NT2/D1 (cell line): ENCODE measurements around the gene HIGD2A.

Source experiments
- DNase-seq: peaks from one replicate; pipeline ENCODE4 v3.0.0-alpha.2; 2011; ENCODE audit warnings: low read depth, low spot score
- H3K27me3 ChIP-seq: 2 replicates; pipeline ENCODE4 v1.6.0; 2011; ENCODE audit warnings: mild to moderate bottlenecking; ENCODE audit not compliant: insufficient read length, insufficient read depth
- H3K36me3 ChIP-seq: 2 replicates; pipeline ENCODE4 v1.6.1; 2011; ENCODE audit warnings: mild to moderate bottlenecking, low read length, mixed read lengths; ENCODE audit not compliant: insufficient read depth, insufficient read length
- H3K4me1 ChIP-seq: 2 replicates; pipeline ENCODE4 v1.5.1; 2011; ENCODE audit not compliant: insufficient read depth, insufficient read length
- H3K4me3 ChIP-seq: 2 replicates; pipeline ENCODE4 v1.5.1; 2011; ENCODE audit warnings: low read depth; ENCODE audit not compliant: insufficient read length
- H3K9ac ChIP-seq: 2 replicates; pipeline ENCODE4 v1.6.0; 2011; ENCODE audit warnings: low read depth; ENCODE audit not compliant: insufficient read length
- H3K9me3 ChIP-seq: 2 replicates; pipeline ENCODE4 v1.5.1; 2011; ENCODE audit warnings: mild to moderate bottlenecking, low read length; ENCODE audit not compliant: insufficient read depth
- SUZ12 ChIP-seq: IDR thresholded peaks from 2 replicates; pipeline ENCODE4 v1.6.1; 2011; ENCODE audit not compliant: insufficient read length, insufficient read depth; ENCODE audit errors: extremely low read depth
- YY1 ChIP-seq: IDR thresholded peaks from 2 replicates; pipeline ENCODE4 v1.6.1; 2011; ENCODE audit not compliant: insufficient read length, insufficient read depth
- ZNF274 ChIP-seq: IDR thresholded peaks from 2 replicates; pipeline ENCODE4 v1.6.1; 2011; ENCODE audit warnings: mild to moderate bottlenecking, low read depth, low read length

The HIGD2A gene

DNA sequence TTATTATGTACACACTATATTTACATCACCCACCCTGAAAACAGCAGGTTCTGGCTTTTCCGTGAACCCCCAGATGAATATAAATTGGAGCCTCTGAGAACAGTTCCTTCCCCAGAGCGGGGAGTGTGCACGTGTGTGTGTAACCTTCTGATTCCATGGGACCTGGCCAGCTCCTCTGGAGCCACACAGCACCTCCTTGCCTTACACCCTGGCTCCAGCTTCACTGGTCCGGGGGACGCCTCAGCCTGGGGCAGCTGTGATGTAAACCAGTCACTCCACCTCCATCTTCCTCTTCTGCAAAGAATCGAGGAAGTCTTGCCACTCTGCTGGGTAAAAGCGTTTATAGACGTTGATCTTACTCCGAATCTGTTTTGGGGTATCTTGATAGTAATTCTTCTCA, 4.6 kb upstream of the HIGD2A start:
- H3K36me3 ChIP-seq = peaks cover 66% of the 10 kb centered on the region
- no peak overlapping the region for H3K4me3 ChIP-seq
- TF ChIP-seq ZNF274 = no peak
- no peak for TF ChIP-seq SUZ12
- TF ChIP-seq YY1 = no peak
- no peak for DNase-seq
- H3K9me3 ChIP-seq = no peaks in the 10 kb centered on the region
- H3K9ac ChIP-seq = no peak overlapping the region
- H3K4me1 ChIP-seq = peaks cover 7% of the 10 kb centered on the region
- no peaks in the 10 kb centered on the region for H3K27me3 ChIP-seq

DNA sequence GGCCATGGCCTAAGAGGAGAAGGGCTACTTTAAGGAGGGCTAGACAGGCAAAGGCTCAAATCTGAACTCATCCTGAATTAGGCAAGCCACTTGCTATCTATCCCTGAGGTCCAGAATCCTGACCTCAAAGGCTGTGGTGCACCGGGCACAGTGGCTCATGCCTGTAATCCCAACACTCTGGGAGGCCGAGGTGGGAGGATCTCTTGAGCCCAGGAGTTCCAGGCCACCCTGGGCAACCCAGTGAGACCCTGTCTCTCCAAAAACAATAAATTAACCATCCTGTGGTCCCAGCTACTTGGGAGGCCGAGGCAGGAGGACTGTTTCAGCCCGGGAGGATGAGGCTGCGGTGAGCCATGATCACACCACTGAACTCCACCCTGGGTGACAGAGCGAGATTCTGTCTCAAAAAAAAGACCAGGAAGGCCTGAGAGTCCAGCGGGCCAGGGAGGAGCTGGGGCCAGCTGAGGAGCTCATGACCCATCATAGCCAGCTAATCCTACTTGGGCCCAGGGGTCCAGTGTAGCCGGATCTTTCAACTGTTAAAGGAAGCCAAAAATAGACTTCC, 4.1 kb upstream of the HIGD2A start:
- Histone ChIP-seq H3K9ac (no peak overlapping the region), H3K27me3 (no peaks in the 10 kb centered on the region), H3K36me3 (peaks cover 66% of the 10 kb centered on the region), H3K9me3 (no peaks in the 10 kb centered on the region), H3K4me1 (peaks cover 7% of the 10 kb centered on the region), H3K4me3 (no peak overlapping the region)
- TF ChIP-seq ZNF274 (no peak), YY1 (no peak), SUZ12 (no peak)
- no peak for DNase-seq

DNA sequence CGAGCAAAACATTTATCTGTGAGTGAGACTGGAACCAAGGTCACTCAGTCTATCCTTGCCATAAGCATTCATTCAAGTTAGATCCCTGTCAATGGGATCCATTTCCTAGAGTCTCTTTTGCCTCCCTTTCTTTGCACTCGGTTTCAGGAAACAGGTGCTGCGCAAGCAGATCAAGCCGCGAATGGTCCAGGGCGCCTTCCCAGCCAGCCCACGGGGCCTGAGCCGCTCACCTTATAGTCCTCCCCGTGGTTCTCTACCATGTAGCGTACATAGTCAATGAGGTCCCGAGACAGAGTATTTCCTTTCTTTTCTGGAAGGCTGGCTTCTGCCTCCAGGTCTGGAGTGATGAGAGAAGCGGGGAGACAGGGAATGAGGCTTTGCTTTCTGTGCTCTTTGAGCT, 3.6 kb upstream of the HIGD2A start:
- Histone ChIP-seq H3K4me1 (peaks cover 7% of the 10 kb centered on the region), H3K9ac (no peak overlapping the region), H3K36me3 (peaks cover 66% of the 10 kb centered on the region), H3K4me3 (no peak overlapping the region), H3K27me3 (no peaks in the 10 kb centered on the region), H3K9me3 (no peaks in the 10 kb centered on the region)
- DNase-seq = no peak
- no peak for TF ChIP-seq YY1
- no peak for TF ChIP-seq SUZ12
- TF ChIP-seq ZNF274 = no peak

DNA sequence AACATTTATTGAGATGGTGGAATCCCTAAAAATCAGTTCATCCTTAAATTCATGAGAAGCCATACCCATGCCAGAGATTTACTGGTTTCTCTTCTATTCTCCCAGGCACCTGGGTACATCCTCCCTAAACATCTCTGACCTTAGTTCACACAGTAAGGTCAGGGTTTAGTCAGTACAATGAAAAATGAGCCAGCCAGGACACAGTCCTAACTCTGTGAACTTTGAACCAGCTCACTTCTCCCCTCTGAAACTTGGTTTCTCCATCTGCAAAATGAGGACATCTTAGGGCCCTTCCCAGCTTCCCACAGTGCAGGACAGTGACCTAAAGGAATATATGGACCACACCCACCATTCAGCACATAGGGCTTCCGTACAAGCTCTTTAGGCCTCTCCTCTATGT, 2.1 kb upstream of the HIGD2A start:
- no peak for DNase-seq
- peaks cover 71% of the 10 kb centered on the region for H3K36me3 ChIP-seq
- no peak overlapping the region for H3K9ac ChIP-seq
- H3K9me3 ChIP-seq = no peaks in the 10 kb centered on the region
- no peaks in the 10 kb centered on the region for H3K27me3 ChIP-seq
- no peak overlapping the region for H3K4me3 ChIP-seq
- TF ChIP-seq SUZ12 (no peak), ZNF274 (no peak), YY1 (no peak)
- H3K4me1 ChIP-seq = peaks cover 7% of the 10 kb centered on the region

DNA sequence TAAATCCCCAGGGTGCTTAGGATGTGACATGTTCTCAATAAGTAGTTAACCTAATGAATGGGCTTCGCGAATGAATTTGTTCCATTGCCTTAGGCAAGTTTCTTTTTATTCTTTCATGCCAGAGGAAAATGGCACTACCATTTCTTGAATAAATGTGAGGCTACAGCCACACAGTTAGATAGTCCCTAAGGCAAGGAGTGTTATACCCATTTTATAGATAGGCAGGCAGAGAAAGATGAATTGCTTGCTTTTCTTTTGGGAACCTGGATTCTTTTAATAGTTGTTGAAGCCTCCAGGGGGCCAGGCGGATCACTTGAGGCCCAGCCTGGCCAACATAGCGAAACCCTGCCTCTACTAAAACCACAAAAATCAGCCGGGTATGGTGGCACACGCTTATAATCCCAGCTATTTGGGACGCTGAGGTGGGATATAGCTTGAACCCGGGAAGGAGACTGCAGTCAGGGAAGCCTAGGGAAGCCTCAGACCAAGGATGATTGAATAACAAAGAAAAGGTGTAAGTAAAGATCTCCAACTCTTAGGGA, 1.1 kb upstream of the HIGD2A start:
- peaks cover 71% of the 10 kb centered on the region for H3K36me3 ChIP-seq

DNA sequence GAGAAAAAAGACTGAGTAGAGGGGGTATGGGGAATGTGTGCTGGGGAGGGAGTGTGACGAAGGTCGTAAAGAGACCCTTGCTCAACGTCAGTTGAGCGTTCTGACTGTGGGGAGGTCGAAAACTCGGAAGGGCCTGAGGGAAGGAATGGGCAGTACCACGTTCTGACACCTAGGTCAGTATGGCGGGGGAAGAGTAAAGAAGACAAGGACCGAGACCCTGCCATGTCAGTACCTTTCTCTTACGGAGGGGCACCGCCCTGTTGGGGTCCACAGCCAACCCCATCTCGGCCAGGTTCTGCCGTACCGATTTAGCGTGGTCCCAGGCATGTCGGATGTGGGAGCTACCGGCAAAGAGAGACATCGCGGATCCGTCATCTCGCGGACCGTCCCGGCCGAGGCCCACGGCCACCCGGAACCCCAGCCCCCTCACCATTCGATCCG, 528 bp upstream of the HIGD2A start:
- no peaks in the 10 kb centered on the region for H3K9me3 ChIP-seq
- H3K27me3 ChIP-seq = no peaks in the 10 kb centered on the region
- H3K9ac ChIP-seq = peak overlapping the region; percentile 90
- H3K4me1 ChIP-seq = peaks cover 7% of the 10 kb centered on the region
- no peak for DNase-seq
- H3K4me3 ChIP-seq = peak overlapping the region; percentile 90
- H3K36me3 ChIP-seq = peaks cover 71% of the 10 kb centered on the region
- no peak for TF ChIP-seq SUZ12
- no peak for TF ChIP-seq ZNF274
- TF ChIP-seq YY1 = no peak

More for the DNA sequence above, 1.1 kb upstream of the HIGD2A start:
- TF ChIP-seq SUZ12 (no peak), ZNF274 (no peak), YY1 (no peak)
- peak overlapping the region; percentile 90 for H3K4me3 ChIP-seq
- peaks cover 7% of the 10 kb centered on the region for H3K4me1 ChIP-seq
- no peaks in the 10 kb centered on the region for H3K27me3 ChIP-seq
- H3K9me3 ChIP-seq = no peaks in the 10 kb centered on the region
- H3K9ac ChIP-seq = peak overlapping the region; percentile 90
- DNase-seq = no peak

DNA sequence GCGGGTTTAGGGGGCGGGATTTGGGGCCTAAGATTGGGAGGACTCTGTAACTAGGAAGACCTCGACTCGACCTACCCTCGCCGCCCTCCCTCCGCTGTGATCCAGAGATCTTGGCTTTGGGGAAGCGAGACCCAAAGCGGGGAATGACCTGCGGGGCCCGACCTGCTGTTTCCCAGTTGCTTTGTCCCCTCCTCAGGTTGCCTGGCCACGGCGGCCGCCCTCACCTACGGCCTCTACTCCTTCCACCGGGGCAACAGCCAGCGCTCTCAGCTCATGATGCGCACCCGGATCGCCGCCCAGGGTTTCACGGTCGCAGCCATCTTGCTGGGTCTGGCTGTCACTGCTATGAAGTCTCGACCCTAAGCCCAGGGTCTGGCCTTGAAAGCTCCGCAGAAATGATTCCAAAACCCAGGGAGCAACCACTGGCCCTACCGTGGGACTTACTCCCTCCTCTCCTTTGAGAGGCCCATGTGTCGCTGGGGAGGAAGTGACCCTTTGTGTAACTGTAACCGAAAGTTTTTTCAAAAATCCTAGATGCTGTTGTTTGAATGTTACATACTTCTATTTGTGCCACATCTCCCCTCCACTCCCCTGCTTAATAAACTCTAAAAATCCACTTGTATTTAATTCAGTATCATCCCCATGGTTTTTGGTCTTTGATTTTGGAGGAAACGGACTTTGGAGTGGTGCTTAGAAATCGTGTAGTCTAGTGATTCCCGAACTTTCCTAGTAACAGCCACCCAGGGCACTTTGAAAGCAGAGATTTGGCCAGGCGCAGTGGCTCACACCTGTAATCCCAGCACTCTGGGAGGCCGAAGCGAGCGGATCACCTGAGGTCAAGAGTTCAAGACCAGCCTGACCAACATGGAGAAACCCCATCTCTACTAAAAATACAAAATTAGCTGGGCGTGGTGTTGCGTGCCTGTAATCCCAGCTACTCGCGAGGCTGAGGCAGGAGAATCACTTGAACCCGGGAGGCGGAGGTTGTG, 878 bp downstream of the HIGD2A start:
- no peaks in the 10 kb centered on the region for H3K27me3 ChIP-seq
- TF ChIP-seq ZNF274 = no peak
- no peak for TF ChIP-seq SUZ12
- no peak for TF ChIP-seq YY1
- H3K4me3 ChIP-seq = peak overlapping the region; percentile 87
- H3K4me1 ChIP-seq = peaks cover 7% of the 10 kb centered on the region
- H3K9ac ChIP-seq = peak overlapping the region; percentile 88
- DNase-seq = no peak
- no peaks in the 10 kb centered on the region for H3K9me3 ChIP-seq
- H3K36me3 ChIP-seq = peaks cover 68% of the 10 kb centered on the region
